Pulmonary artery endothelial cell (primary cell): Measurements from ENCODE around the gene EQTN. TPM values are rescaled to one million over a fixed set of nuclear protein-coding genes. Genes with fewer than 3 reads are reported as not detected.

Experiments used
- total RNA-seq: library from RNA; depleted of rRNA; stranded (reverse); fragments of >200 nt; gene quantifications from 2 replicates; pipeline ENCODE4 v1.2.3, GENCODE V29; 2014

Gene EQTN
- total RNA-seq, 1 donor from 2014 or later, result not detected

Other genes with a start within 250 kb of the EQTN start
- 98.9 and 100 TPM in 2 replicates for gene TEK, start 187.9 kb downstream of the EQTN start, total RNA-seq
- not detected in 2 replicates for gene IFNK, start 227.1 kb upstream of the EQTN start, total RNA-seq
- 0.07 TPM in 2 replicates for gene MOB3B, start 232.7 kb upstream of the EQTN start, total RNA-seq